ENCODE measurements around the gene EQTN. TPM values are rescaled to one million over a fixed set of nuclear protein-coding genes. Genes with fewer than 3 reads are reported as not detected.

The EQTN gene
- total RNA-seq, 3 donors from 2014 or later = 0.73 to 0.98 TPM; not detected in 1

- intact Hi-C loops (cut with DNase I; ENCODE audit: low total_unique reads) = no loop called here
- TF ChIP-seq POLR2AphosphoS5 (IDR thresholded peaks at IDR 0.05) (no peak), POLR2A (IDR thresholded peaks at IDR 0.05) (no peak), CTCF (IDR thresholded peaks at IDR 0.05) (no peak)
- DNase-seq (ENCODE audit: low spot score in 2 of 2) = no peak
- Histone ChIP-seq H3K4me3 (no peak overlapping the region), H3K4me1 (no peaks in the 10 kb centered on the region), H3K27me3 (no peaks in the 10 kb centered on the region), H3K27ac (no peak overlapping the region), H3K9me3 (no peaks in the 10 kb centered on the region), H3K36me3 (no peaks in the 10 kb centered on the region)
Measured at GRCh38 chr9:27328483-27328882, 31.5 kb upstream of the EQTN start.

DNA sequence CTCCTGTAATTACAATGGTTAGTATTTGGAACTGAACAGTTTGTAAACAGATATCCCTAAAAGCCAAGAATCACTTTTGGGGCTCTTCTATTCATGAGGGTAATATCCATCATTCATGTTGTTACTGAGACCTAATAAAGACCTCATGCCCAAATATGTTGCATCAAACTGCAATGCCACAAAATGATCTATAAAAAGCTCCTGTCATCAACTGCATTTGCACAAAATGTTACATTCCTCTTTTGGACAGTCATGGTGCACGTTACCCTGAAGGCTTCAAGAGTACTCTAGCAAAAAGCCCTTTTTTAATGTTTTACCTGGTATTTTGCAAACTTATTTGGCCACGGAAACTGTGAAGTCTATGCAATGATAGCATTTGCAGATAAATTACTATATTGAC, 14.2 kb upstream of the EQTN start:
- no peaks in the 10 kb centered on the region for H3K36me3 ChIP-seq
- H3K4me3 ChIP-seq = no peak overlapping the region
- intact Hi-C loops (cut with DNase I; ENCODE audit: low total_unique reads) = no loop called here
- H3K9me3 ChIP-seq = no peaks in the 10 kb centered on the region
- no peak for DNase-seq (ENCODE audit: low spot score in 2 of 2)
- TF ChIP-seq CTCF (IDR thresholded peaks at IDR 0.05) (no peak), POLR2A (IDR thresholded peaks at IDR 0.05) (no peak), POLR2AphosphoS5 (IDR thresholded peaks at IDR 0.05) (no peak)
- H3K27me3 ChIP-seq = no peaks in the 10 kb centered on the region
- no peak overlapping the region for H3K27ac ChIP-seq
- no peaks in the 10 kb centered on the region for H3K4me1 ChIP-seq

- Histone ChIP-seq H3K27ac (no peak overlapping the region), H3K4me3 (no peak overlapping the region), H3K27me3 (no peaks in the 10 kb centered on the region), H3K9me3 (no peaks in the 10 kb centered on the region), H3K4me1 (no peaks in the 10 kb centered on the region), H3K36me3 (no peaks in the 10 kb centered on the region)
- TF ChIP-seq POLR2A (IDR thresholded peaks at IDR 0.05) (no peak), CTCF (IDR thresholded peaks at IDR 0.05) (no peak), POLR2AphosphoS5 (IDR thresholded peaks at IDR 0.05) (no peak)
- intact Hi-C loops (cut with DNase I; ENCODE audit: low total_unique reads) = no loop called here
- no peak for DNase-seq (ENCODE audit: low spot score in 2 of 2)
Measured at GRCh38 chr9:27310582-27310981, 13.6 kb upstream of the EQTN start.

GRCh38 chr9:27308691-27309390, 11.9 kb upstream of the EQTN start:
- Histone ChIP-seq H3K27ac (no peak overlapping the region), H3K27me3 (no peaks in the 10 kb centered on the region), H3K9me3 (no peaks in the 10 kb centered on the region), H3K36me3 (no peaks in the 10 kb centered on the region), H3K4me1 (no peaks in the 10 kb centered on the region), H3K4me3 (no peak overlapping the region)
- TF ChIP-seq POLR2AphosphoS5 (IDR thresholded peaks at IDR 0.05) (no peak), CTCF (IDR thresholded peaks at IDR 0.05) (no peak), POLR2A (IDR thresholded peaks at IDR 0.05) (no peak)
- no peak for DNase-seq (ENCODE audit: low spot score in 2 of 2)
- intact Hi-C loops (cut with DNase I; ENCODE audit: low total_unique reads) = no loop called here

GRCh38 chr9:27304521-27304920, 7.6 kb upstream of the EQTN start:
- TF ChIP-seq POLR2A (IDR thresholded peaks at IDR 0.05) (no peak), POLR2AphosphoS5 (IDR thresholded peaks at IDR 0.05) (no peak)
- H3K4me1 ChIP-seq = no peaks in the 10 kb centered on the region
- no peak overlapping the region for H3K27ac ChIP-seq
- no peaks in the 10 kb centered on the region for H3K9me3 ChIP-seq
- DNase-seq (ENCODE audit: low spot score in 2 of 2) = no peak
- no peaks in the 10 kb centered on the region for H3K36me3 ChIP-seq
- intact Hi-C loops (cut with DNase I; ENCODE audit: low total_unique reads) = no loop called here
- no peak overlapping the region for H3K4me3 ChIP-seq
- no peaks in the 10 kb centered on the region for H3K27me3 ChIP-seq
